HG03378 (cell line): Measurements from ENCODE around the gene KIF23.
"Not testable (repeated sequence)": the region's sequence is repeated elsewhere in the genome, so short reads cannot be mapped to it uniquely, and the experiment has no call there.

Experiments used
- ATAC-seq: cut with Tn5 transposase; IDR thresholded peaks from one replicate; pipeline ENCODE4 v1.9.1; 2021; ENCODE audit warnings: mild to moderate bottlenecking, moderate library complexity; ENCODE audit not compliant: unreplicated experiment

KIF23 gene

GRCh38 chr15:69413822-69414700 is at the start of gene KIF23:
Gene KIF23 (plus strand): TSS chr15:69414349. CDS start chr15:69414466, 117 bp downstream.
- peak; percentile 85 for ATAC-seq

DNA sequence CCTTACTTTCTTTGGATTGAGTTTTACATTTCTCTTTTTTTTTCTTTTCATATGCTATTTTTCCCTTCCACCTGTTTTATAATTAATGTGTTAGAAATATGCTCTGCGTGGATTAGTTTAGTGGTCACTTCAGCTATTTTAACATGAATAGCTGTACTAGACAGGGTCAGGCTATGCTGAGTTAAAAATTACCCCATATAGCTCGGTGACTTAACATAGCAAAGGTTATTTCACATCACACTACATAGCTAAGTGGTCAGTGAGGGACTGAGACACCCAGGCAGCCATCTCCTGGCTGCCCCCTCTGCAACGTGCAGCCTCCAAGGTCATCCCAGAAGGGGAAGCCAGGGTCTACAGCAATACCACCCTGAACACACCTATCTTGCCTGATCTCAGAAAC is 46.9 kb upstream of the KIF23 start:
- no peak for ATAC-seq

DNA sequence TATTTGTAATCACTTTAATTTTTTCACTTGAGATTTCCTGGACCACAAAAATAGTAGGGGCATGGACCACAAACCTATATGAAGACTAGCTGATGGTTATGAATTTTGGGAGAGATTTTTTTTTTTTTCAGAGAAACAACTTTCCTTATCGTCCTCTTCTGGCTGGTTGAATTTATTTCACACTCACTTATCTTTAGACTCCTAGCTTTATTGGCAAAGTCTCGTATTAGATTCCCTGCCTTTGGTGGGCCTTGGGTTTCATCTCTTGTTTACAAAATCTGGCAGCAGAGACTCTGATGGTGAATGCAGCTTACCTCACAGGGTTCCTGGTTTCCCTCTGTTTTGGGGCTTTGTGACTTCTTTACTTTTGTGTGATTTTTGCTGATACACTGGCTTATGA is 44.5 kb upstream of the KIF23 start:
- no peak for ATAC-seq

GRCh38 chr15:69373406-69373805 is 40.7 kb upstream of the KIF23 start:
- ATAC-seq: no peak

GRCh38 chr15:69375151-69375790 is 38.9 kb upstream of the KIF23 start:
- no peak for ATAC-seq

DNA sequence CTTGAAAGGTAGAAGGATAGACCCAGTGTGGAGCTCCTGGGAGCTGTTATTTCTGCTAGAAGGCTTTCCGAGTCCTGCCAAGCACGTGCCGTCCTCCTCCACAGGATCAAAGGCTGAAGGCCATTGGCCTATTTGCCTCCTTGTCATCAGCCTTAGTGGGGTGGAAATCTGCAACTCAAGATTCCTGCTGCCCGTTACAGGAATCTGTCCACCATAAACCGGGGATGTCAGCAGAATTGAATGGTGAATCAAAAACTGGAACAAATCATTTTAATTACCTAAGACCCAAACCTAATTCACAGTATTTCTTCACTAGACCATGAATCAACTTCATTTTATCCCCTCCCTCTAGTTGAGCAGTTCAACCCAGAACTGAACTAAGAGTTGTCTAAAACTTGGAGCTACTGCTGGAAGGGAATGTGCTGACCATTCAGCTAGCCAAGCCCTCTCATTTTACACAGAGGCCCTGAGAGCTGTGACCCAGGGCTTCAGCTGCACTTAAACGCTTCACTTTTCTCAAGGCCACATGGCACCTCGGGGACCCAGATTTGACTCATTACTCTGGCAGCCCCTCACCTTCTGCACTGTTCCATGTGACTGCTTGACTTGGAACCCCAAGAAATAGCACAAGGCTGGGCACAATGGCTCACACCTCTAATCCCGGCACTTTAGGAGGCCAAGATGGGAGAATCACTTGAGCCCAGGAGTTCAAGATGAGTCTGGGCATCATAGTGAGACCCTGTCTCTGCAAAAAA is 36.8 kb upstream of the KIF23 start:
- ATAC-seq: no peak

DNA sequence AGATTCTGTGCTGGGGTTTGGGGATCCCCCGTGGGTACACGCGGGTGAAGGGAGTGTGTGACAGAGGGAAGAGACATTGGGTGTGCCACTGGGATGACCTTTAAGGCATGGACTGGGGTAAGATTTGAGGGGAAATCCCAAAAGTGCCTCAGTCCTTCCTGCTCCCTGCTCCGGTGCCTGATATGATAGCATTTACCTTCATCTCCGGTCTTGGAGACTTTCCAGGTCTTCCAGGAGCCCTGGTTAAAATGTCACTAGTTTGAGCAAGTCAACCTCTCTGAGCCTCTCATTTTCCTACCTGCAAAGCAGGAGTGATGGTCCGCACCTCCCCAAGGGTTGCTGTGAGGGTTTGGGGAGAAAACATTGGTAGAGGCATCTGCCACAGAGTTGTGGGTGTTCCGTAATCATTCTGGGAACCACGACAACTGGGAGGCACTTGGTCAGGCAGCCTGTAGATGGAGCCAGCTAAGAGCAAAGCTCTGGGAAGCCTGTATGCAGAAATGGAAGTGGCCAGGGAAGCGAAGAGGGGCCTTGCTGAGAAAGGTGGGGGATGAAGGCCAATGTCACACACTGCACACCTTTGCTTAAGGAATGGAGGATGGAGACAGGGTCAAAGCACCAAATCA is 33.9 kb upstream of the KIF23 start:
- ATAC-seq: no peak

- ATAC-seq: no peak
These were observed 33.4 kb upstream of the KIF23 start for GRCh38 chr15:69380726-69381105.

DNA sequence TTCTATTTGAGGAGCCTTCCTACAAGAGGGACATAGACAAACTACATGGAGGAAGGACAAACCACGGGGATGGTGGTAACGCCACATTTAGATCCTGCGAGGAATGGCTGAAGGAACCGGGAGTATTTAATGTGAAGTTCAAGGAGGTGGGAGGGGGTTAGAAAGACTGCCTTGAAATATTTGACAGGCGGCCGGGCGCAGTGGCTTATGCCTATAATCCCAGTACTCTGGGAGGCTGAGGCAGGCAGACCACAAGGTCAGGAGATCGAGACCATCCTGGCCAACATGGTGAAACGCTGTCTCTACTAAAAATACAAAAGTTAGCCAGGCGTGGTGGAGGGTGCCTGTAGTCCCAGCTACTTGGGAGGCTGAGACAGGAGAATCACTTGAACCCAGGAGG is 32.0 kb upstream of the KIF23 start:
- ATAC-seq: not testable (repeated sequence)

GRCh38 chr15:69384066-69384465 is 30.1 kb upstream of the KIF23 start:
- ATAC-seq: not testable (repeated sequence)

DNA sequence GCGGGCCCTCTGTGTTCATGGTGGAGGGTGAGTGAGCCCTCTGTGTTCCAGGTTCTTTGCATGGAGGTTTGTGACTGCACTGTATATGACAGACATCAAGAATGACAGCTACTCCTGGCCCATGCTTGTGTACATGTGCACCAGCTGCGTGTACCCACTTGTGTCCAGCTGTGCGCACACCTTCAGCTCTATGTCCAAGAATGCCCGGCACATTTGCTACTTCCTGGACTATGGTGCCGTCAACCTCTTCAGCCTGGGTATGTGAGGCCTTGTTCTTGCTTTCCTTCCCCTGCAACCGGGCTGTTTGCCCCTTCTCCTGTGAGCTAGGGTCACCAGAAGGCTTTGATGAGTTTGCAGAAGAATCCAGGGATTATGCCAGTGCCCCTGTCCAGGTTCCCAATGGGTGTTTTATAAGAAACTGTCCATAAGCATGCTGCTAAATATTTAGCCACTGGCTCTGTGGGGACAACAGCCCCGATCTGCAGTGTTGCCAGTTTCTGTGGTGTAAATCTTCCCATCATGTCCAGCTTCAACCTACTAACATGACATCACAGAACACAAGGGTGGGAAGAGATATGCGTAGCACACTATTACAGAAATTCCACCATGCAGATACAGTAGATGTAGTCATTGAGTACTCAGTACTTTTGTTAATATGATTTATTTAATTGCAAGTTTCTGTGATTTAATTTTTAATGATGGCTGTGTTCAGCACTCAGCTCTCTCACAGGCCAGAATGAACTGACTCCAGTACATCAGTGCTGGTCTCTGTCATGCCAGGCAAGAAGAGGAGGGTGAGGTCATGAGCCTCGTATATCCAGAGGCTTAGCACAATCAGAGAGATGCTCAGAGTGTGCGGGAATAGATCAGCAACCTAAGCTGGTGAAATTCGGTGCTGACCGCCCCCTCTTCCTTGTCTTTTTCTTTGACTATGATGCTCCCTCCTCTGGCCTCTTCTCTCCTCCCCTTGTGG is 29.2 kb upstream of the KIF23 start:
- no peak for ATAC-seq

- no peak for ATAC-seq
These were observed 28.3 kb upstream of the KIF23 start for GRCh38 chr15:69385831-69386230.

DNA sequence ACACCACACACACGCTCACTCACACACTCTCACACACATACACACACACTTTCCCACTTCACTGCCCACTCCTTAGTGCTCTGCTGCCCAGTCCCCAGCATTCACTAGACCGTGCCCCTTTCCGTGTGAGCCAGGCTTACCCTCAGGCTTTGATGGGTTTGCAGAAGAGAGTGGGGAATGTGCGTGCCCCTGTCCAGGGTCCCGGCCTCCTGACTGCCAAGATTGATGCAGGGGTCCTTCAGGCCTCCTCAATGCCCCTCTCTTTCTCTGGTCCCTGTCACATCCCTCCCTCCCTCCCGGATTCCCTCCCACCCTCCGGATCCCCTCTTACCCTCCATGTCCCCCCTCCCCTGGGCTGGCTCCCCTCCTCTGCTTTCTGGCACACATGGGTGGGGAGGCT is 27.9 kb upstream of the KIF23 start:
- no peak for ATAC-seq

- ATAC-seq: no peak
These were observed 25.9 kb upstream of the KIF23 start for GRCh38 chr15:69388260-69388705.

GRCh38 chr15:69389426-69389825 is 24.7 kb upstream of the KIF23 start:
- ATAC-seq: no peak

GRCh38 chr15:69390575-69390974 is 23.6 kb upstream of the KIF23 start:
- ATAC-seq: no peak

GRCh38 chr15:69391046-69391757 is 22.9 kb upstream of the KIF23 start:
- no peak for ATAC-seq

DNA sequence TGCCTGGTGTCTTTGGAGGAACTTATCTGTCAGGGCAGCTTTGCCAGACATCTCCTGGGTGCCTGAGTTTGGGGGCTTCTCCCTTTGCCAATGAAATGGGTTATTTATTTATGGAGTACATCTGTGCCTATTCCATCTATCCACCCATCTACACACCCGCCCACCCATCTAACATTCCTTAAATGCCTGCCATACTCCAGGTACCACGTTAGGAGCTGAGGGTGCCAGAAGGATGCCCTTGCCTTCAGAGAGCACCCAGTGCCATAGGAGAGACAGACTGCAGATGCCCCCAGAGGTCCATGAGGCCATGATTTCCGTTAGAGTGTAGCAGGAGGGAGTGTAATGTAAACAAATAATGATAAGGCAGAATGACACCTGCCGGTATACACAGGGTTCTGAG is 21.8 kb upstream of the KIF23 start:
- ATAC-seq: no peak

- no peak for ATAC-seq
These were observed 20.2 kb upstream of the KIF23 start for GRCh38 chr15:69393831-69394491.
